Natural killer cell (primary cell): ENCODE results near the gene HSD3B2. TPM values are rescaled to one million over a fixed set of nuclear protein-coding genes. Genes with fewer than 3 reads are reported as not detected.

Experiments
- ATAC-seq, 3 donors: fragments of 150-1000 bp in 2 of 3; fragments of 200-7000 bp in 1 of 3; cut with Tn5 transposase; 1 replicate in 1 of 3; 2 replicates in 2 of 3; pipeline ENCODE4 v1.10.0; 2021; ENCODE audit warnings: mild to moderate bottlenecking in 2 of 3, moderate library complexity in 2 of 3
- DNase-seq, 2 donors: peaks; one replicate each; pipeline versions ENCODE4 v3.0.0 to v3.0.0-alpha.2; 2013 to 2021; ENCODE audit warnings: mixed read lengths in 1 of 2
- H3K27ac ChIP-seq: one replicate; pipeline ENCODE4 v1.5.1; 2013; ENCODE audit warnings: mild to moderate bottlenecking, low read length
- H3K27me3 ChIP-seq: one replicate; pipeline ENCODE4 v1.6.1; 2013; ENCODE audit warnings: low read length; ENCODE audit not compliant: control insufficient read depth, insufficient read depth
- H3K36me3 ChIP-seq: one replicate; pipeline ENCODE4 v1.6.1; 2013; ENCODE audit warnings: low read length; ENCODE audit not compliant: control insufficient read depth, insufficient read depth
- H3K4me1 ChIP-seq: one replicate; pipeline ENCODE4 v1.6.1; 2013; ENCODE audit warnings: low read length; ENCODE audit not compliant: control insufficient read depth, insufficient read depth
- H3K4me3 ChIP-seq: one replicate; pipeline ENCODE4 v1.5.1; 2013; ENCODE audit warnings: low read length
- H3K9me3 ChIP-seq: one replicate; pipeline ENCODE4 v1.6.1; 2013; ENCODE audit warnings: low read length; ENCODE audit not compliant: control insufficient read depth, insufficient read depth
- H3K27ac Mint-ChIP-seq, 2 donors: one replicate each; pipeline ENCODE4 v1.8.0; 2022; ENCODE audit warnings: mild to moderate bottlenecking in 2 of 2, mixed read lengths in 2 of 2, moderate library complexity in 1 of 2
- H3K27me3 Mint-ChIP-seq, 2 donors: one replicate each; pipeline ENCODE4 v1.8.0; 2022; ENCODE audit warnings: low read depth in 2 of 2, mixed read lengths in 2 of 2
- H3K36me3 Mint-ChIP-seq: one replicate; pipeline ENCODE4 v1.8.0; 2022; ENCODE audit warnings: mixed read lengths
- H3K4me1 Mint-ChIP-seq, 2 donors: one replicate each; pipeline ENCODE4 v1.8.0; 2022; ENCODE audit warnings: mixed read lengths in 2 of 2
- H3K4me3 Mint-ChIP-seq: one replicate; pipeline ENCODE4 v1.8.0; 2022; ENCODE audit warnings: mild to moderate bottlenecking, moderate library complexity, mixed read lengths
- H3K9me3 Mint-ChIP-seq, 2 donors: one replicate each; pipeline ENCODE4 v1.8.0; 2022; ENCODE audit warnings: mixed read lengths in 2 of 2
- WGBS: methylation state at CpG from one replicate; pipeline ENCODE4 v1.1.7; 2013; ENCODE audit warnings: missing lambda C conversion rate; ENCODE audit not compliant: insufficient coverage; 5-methylcytosine and 5-hydroxymethylcytosine counted together
- intact Hi-C: fragments of 100-400 bp; cut with micrococcal nuclease; formaldehyde crosslinking; loops from one replicate; pipeline ENCODE4 v1.14.2; 2022
- total RNA-seq, 4 donors: library from RNA; stranded (reverse); fragments of 120-200 nt in 1 of 4; gene quantifications; one replicate each; pipeline versions ENCODE4 v1.2.3 to v1.2.4, GENCODE V29; 2013 to 2022
- TF ChIP-seq, protein P1 (sequence below): fragments of 200-600 bp; IDR thresholded peaks from one replicate; pipeline ENCODE4 v1.8.0; 2022; ENCODE audit warnings: antibody characterized with exemption

The HSD3B2 gene
- total RNA-seq, 3 donors from 2014 or later (not counting 1 experiment from before 2014, with no cell fraction given), result not detected

DNA sequence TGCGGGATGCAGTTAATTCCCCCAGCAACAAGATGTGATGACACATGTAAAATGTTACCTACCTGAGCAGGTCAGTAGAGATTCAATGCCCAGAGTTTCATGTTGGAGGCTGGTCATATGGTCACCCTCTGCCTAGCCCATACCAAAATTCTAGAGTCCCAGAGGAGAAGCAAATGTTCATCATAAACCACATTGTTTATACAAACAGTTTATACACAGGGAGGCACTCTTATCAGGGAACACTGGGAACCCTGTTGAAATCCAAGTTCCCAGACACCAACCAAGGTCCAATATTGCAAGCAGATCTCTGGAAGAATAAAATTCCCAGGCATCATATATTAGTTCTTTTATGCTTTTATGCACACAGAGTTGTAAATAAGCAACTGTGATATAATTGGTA, 35.8 kb upstream of the HSD3B2 start:
- no peak for DNase-seq
- Histone ChIP-seq H3K27me3 (no peaks in the 10 kb centered on the region), H3K4me1 (no peaks in the 10 kb centered on the region), H3K9me3 (no peaks in the 10 kb centered on the region), H3K27ac (no peak overlapping the region), H3K36me3 (no peaks in the 10 kb centered on the region), H3K4me3 (no peak overlapping the region)
- 94% methylated on average over 1 of the region's 1 CpG for WGBS
- H3K9me3 Mint-ChIP-seq, result peaks cover 0 to 6% of the 10 kb centered on the region in 2 donors
- H3K36me3 Mint-ChIP-seq, result no peaks in the 10 kb centered on the region
- intact Hi-C loops, result no loop called here
- no peak overlapping the region for H3K27ac Mint-ChIP-seq
- peaks cover 4 to 13% of the 10 kb centered on the region in 2 donors for H3K27me3 Mint-ChIP-seq
- ATAC-seq, result no peak
- no peak overlapping the region for H3K4me3 Mint-ChIP-seq
- no peaks in the 10 kb centered on the region for H3K4me1 Mint-ChIP-seq
- TF ChIP-seq, protein P1, sequence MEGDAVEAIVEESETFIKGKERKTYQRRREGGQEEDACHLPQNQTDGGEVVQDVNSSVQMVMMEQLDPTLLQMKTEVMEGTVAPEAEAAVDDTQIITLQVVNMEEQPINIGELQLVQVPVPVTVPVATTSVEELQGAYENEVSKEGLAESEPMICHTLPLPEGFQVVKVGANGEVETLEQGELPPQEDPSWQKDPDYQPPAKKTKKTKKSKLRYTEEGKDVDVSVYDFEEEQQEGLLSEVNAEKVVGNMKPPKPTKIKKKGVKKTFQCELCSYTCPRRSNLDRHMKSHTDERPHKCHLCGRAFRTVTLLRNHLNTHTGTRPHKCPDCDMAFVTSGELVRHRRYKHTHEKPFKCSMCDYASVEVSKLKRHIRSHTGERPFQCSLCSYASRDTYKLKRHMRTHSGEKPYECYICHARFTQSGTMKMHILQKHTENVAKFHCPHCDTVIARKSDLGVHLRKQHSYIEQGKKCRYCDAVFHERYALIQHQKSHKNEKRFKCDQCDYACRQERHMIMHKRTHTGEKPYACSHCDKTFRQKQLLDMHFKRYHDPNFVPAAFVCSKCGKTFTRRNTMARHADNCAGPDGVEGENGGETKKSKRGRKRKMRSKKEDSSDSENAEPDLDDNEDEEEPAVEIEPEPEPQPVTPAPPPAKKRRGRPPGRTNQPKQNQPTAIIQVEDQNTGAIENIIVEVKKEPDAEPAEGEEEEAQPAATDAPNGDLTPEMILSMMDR, result no peak

DNA sequence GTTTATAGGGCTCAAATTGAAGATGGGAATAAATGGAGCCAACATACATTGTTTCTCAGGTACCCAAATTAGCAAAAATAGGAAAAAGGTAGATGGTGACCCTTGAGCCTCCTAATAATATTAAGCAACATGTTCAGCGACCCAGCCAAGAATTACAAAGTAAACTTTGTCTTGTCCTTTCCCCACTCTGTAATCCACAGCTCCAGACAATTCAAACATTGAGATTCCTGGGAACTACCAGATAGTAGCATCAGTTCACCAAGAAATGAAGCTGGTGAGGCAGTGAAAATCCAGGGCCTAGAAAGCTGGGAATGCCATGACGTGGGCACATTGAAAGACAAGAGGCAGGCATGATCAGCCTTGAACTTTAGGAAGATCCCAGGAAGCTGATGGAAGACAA, 34.6 kb upstream of the HSD3B2 start:
- intact Hi-C loops, result no loop called here
- H3K27me3 Mint-ChIP-seq, result peaks cover 3 to 9% of the 10 kb centered on the region in 2 donors
- H3K4me3 Mint-ChIP-seq, result no peak overlapping the region
- ATAC-seq, result no peak
- no peak overlapping the region for H3K27ac Mint-ChIP-seq
- Histone ChIP-seq H3K27ac (no peak overlapping the region), H3K9me3 (no peaks in the 10 kb centered on the region), H3K4me1 (no peaks in the 10 kb centered on the region), H3K27me3 (no peaks in the 10 kb centered on the region), H3K4me3 (no peak overlapping the region), H3K36me3 (no peaks in the 10 kb centered on the region)
- DNase-seq, result no peak
- H3K4me1 Mint-ChIP-seq, result no peaks in the 10 kb centered on the region
- WGBS, result 54% methylated on average over 2 of the region's 2 CpGs
- H3K9me3 Mint-ChIP-seq, result peaks cover 0 to 6% of the 10 kb centered on the region in 2 donors
- no peaks in the 10 kb centered on the region for H3K36me3 Mint-ChIP-seq
- TF ChIP-seq, protein P1, result no peak

DNA sequence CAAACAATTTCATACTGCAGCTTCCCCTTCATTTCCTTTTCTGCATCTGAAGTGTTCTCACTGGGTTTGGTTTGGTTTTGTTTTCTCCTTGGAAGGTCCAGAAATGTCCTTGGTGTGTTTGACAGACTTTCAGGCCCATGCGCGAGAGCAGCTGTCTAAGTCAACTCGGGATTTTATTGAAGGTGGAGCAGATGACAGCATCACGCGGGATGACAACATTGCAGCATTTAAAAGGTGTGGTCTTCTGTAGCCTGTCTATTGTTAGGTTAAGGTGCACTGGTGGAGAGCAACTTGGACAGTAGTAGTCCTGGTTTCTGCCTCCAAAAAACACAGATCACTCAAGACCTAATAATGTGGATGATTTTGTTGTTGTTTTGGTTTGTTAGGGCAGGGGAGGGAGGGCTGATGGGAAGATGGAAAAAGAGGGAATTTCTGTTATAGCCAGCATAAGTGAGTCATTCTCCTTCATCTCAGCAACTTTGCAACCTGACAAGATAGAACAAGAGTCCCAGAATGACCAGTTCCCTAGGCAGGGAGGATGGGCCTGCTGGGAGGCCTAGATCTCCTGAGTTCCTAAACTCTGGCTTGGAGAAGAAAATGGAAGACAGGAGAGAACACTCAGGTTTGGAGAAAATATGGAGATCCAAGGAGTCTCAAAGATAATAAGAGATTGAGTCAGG, 33.8 kb upstream of the HSD3B2 start:
- Mint-ChIP-seq H3K36me3 (no peaks in the 10 kb centered on the region), H3K27me3 (peaks cover 3 to 9% of the 10 kb centered on the region in 2 donors), H3K4me3 (no peak overlapping the region), H3K9me3 (peaks cover 0 to 6% of the 10 kb centered on the region in 2 donors), H3K27ac (no peak overlapping the region), H3K4me1 (no peaks in the 10 kb centered on the region)
- DNase-seq, result no peak
- WGBS, result 96% methylated on average over 5 of the region's 5 CpGs
- no peaks in the 10 kb centered on the region for H3K36me3 ChIP-seq
- TF ChIP-seq, protein P1, result no peak
- intact Hi-C loops, result no loop called here
- no peak overlapping the region for H3K4me3 ChIP-seq
- no peaks in the 10 kb centered on the region for H3K4me1 ChIP-seq
- no peaks in the 10 kb centered on the region for H3K9me3 ChIP-seq
- ATAC-seq, result no peak
- H3K27ac ChIP-seq, result no peak overlapping the region
- no peaks in the 10 kb centered on the region for H3K27me3 ChIP-seq

DNA sequence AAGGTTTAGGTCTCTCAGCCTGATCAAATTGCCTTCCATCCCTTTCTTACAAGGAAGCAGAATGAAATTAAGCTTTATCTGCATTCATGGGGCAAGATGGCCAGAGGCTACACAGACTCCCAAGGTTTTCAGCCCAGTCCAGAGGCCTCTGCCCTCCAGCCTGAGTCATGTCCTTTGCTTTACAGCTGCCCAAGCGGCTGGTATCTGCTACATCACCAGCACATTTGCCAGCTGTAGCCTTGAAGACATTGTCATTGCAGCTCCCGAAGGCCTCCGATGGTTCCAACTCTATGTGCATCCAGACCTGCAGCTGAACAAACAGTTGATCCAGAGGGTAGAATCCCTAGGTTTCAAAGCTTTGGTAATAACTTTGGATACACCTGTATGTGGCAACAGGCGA, 30.4 kb upstream of the HSD3B2 start:
- ATAC-seq (no peak), DNase-seq (no peak)
- 94% methylated on average over 4 of the region's 4 CpGs for WGBS
- Histone ChIP-seq H3K27ac (no peak overlapping the region), H3K4me3 (no peak overlapping the region), H3K9me3 (no peaks in the 10 kb centered on the region), H3K27me3 (no peaks in the 10 kb centered on the region), H3K4me1 (no peaks in the 10 kb centered on the region), H3K36me3 (no peaks in the 10 kb centered on the region)
- Mint-ChIP-seq H3K36me3 (no peaks in the 10 kb centered on the region), H3K27me3 (peaks cover 3 to 19% of the 10 kb centered on the region in 2 donors), H3K4me3 (no peak overlapping the region), H3K27ac (no peak overlapping the region), H3K9me3 (peaks cover 0 to 6% of the 10 kb centered on the region in 2 donors), H3K4me1 (no peaks in the 10 kb centered on the region)
- intact Hi-C loops, result no loop called here
- TF ChIP-seq, protein P1, result no peak
